Stimulated activated CD4-positive, alpha-beta T cell treated with anti-CD3 and anti-CD28 coated beads, Interleukin-12 subunit alpha, Interleukin-12 subunit beta, amount 100 ng/mL, for 4 hours (primary cell): ENCODE data around the gene CARD16.
"Not testable (repeated sequence)": the region's sequence is repeated elsewhere in the genome, so short reads cannot be mapped to it uniquely, and the experiment has no call there.

Experiments used
- DNase-seq: peaks from one replicate; pipeline ENCODE4 v3.0.0-alpha.2; 2020

CARD16 gene

DNA sequence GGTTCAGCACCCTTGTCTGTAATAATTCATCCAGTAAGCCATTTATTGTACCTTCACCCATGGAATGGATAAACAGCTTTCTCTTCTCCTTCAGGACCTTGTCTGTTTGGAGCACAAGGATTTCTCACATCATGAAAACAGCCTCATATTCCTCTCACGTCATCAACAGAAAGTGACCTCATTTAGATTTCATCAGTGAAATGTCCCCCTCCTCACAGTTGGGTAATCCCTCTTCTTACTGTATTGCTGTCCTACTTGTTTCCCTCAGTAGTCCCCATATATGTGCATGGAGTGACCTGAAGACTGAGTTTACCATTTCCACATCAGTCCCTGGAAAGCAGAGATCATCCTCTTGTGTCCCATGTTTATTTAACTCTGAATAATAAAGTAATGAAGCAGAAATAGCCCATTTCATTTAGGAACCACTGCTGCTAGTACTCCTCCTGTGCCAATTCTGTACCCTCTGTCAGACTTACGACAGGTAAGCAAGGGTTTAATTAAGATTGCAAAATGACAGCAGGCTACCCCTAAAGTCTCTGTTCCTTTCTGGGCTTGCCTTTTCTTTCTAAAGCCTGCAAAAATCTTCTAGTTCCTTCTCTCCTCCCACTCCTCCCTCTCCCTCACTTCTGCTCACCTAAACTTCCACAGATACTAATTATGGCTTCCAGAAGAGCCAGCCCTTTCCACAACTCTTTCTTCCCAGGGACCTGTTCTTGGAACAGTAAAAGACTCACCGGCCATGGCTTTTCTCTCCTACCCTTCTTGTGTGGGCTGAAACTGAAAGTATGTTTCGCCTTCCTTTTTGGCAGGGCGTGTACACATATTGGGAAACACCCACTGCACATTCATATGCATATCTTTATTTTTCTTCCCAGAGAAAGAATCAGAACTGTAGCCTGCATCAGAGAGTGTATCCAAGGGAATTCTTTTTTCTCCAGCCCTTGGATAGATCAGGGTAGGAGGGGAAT, at the start of gene CARD16:
CARD16 (minus strand) TSS at position 779 of the 968 bp plus-strand sequence; CDS start at position 741, 38 bp downstream.
- peak; percentile 12 for DNase-seq

DNA sequence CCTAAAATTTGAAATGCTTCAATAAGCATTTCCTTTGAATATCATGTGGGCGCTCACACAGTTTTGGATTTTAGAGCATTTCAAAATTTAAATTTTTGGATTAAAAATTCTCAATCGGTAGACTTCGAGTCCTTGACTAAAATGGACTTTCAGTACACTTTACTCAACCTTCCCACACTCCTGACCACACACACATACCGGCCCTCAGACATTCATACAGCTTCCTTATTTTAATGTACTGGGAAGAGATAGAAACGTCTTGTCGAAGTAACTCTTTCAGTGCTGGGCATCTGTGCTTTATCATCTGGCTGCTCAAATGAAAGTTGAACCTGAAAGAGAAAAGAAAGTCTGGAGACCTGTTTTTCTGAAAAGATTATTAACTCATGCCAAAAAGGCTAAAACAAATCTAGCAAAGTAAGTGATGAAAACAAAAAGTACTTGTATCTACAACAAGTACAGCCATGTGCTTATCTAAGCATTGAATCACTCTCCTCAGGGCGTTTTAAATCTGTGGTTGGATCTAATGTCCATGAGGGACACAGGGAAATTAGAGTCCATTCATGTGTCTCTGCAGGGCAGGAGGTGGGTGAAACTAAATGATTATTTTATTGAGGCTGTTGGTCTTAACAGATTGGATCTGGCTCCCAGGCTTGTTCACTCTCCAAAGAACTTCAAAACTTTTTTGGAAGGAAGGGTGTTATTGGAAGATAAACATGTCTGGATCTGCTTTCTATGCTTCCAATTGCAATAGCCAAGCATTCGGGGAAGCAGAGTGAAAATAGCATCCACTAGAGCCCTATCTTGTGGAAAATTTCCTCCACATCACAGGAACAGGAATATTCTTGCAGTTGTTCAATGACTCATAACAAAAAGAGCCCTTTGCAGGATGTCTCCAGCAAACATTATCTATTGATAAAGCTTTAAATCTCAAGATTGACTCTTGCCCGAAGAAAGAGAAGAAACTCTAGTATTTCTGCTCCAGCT, 47.4 kb upstream of the CARD16 start:
- DNase-seq, result no peak

DNA sequence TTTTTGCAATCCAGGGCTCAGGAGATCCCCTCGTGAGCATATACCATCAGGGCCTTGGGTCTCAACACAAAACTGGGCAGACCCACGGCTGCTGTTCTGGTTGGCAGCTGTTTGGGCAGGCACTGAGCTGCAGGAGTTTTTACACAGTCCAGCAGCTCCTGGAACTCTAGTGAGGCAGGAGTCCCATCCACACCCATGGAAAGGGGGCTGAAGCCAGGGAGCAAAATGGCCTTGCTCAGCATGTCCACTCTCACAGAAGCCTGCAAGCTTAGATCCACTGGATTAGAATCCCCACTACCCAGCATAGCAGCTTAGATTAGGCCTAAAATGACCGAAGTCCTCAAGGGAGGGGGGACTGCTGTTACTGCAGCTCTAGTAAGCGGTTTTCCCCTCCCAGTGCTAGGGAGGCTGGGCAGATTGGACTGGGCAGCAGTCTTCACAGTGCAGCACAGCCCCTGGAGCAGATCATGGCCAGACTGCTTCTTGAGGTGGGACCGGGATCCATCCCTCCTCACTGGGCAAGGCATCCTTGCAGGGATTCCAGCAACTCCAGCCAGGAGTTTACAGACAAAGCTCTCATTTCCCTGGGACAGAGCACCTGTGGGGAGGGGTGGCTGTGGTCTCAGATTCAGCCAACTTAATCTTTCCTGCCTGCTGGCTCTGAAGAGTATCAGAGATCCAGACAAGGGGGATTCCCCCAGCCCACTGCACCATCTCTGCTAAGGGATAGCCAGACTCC, 36.4 kb upstream of the CARD16 start:
- no peak for DNase-seq

- DNase-seq, result not testable (repeated sequence)
These were observed 35.2 kb upstream of the CARD16 start for GRCh38 chr11:105080171-105080906.

DNA sequence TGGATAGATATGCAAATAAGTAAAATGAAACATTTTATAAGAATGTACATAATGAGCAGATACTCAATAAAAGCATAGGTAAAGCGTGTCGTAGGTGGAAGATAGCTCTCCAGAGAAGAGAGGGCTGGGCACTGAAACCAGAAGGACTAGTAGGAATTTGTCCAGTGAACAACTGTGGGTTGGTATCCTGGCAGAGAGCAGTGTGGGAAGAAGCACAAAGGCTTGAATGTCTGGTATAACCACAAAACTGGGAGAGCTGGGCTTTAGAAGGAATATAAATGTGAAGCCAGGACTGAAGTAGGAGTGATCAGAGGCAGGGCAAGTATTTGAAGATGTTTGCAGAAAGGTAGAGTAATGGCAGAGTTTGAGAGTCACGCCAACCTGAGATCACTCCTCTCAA, 33.1 kb upstream of the CARD16 start:
- no peak for DNase-seq

- DNase-seq, result not testable (repeated sequence)
These were observed 32.1 kb upstream of the CARD16 start for GRCh38 chr11:105077141-105077790.

DNA sequence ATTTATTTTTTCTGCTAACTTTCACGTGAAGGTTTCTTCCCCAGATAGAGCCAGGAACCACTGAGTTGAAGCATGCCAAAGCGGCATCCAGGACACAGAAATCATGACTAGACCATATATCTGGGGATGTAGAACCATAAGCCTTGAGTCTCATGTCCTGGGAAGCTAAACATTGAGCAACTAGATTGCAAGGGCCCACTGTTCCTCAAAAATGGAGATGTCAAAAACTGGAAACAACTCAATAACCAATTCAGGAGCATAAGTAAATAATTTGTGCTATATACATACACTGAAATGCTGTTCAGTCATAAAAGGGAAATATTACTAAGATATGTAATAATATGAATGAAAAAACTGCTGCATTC, 29.0 kb upstream of the CARD16 start:
- DNase-seq, result no peak

DNA sequence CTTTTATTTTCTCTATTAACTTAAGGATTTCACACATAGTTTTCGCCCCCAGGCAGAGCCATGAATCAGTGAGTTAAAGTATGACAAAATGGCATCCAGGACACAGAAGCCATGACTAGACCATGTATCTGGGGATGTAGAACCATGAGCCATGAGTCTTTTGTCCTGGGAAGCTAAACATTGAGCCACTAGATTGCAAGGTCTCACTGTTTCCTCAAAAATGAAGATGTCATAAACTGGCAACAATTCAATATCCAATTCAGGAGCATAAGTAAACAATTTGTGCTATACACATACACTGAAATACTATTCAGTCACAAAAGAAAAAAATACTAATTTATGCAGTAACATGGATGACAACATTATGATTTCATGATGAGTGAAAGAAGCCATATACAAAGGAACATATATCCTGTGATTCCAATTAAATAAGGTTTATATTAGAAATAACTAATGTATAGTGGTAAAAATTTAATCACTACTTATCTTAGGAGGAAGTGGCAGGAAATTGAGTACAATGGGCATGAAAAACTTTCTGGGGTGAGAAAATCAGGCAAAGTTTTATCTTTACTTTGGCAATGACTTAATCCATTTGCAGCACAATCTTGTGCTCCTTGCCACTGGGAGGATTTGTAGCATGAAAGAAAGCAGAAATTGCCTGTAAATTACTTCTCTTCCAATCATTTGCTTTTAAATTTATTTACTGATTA, 28.5 kb upstream of the CARD16 start:
- DNase-seq, result no peak

GRCh38 chr11:105072080-105072479, 26.9 kb upstream of the CARD16 start:
- DNase-seq, result not testable (repeated sequence)

DNA sequence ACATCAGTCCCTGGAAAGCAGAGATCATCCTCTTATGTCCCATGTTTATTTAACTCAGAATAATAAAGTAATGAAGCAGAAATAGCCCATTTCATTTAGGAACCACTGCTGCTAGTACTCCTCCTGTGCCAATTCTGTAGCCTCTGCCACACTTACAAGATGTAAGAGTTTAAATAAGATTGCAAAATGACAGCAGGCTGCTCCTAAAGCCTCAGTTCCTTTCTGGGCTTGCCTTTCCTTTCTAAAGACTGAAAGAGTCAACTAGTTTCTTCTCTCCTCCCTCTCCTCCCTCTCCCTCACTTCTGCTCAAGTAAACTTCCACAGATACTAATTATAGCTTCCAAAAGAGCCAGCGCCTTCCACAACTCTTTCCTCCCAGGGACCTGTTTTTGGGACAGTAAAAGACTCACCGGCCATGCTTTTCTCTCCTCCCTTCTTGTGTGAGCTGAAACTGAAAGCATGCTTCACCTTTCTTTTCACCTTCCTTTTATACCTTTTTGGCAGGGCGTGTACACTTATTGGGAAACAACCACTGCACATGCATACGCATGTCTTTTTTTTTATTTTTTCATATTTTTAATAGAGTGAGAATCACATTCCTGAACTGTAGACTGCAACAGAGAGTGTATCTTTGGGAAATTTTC, 26.1 kb upstream of the CARD16 start:
- no peak for DNase-seq

DNA sequence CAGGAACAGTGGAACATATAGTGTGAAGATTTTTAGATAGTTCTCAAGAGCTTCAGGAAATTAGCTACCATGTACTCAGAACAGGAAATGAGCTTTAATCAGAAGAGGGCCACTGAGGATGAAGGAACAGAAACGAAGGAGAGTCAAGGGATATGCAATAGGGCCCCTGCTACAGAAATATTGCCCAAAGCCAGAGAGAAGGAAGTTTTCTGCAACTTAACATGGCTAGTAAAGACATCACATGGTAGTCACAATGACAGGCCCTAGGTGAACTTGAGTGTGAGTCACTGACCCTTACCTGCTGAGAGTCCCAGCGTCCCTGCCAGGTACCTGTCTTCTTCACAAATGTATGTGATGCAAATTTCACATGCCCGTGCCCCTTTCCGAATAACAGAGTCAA, 25.2 kb upstream of the CARD16 start:
- no peak for DNase-seq

DNA sequence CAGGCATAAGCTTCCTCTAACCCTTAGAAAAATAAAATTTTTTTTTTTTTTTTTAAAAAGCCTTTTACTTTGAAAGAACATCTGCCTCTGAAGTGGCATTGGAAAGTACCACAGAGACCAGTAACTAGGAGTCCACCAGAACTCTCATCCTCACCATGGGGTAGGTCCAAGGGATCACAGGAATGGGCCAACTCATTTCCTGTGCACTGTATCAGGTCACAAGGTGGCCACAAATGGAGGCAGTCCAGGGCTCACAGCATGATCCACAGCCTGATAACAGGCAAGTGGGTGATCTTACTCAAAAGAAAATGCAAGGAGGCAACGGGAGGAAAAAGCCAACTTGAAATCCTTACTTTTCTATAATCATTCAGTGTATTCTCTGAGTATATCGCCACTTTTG, 24.6 kb upstream of the CARD16 start:
- not testable (repeated sequence) for DNase-seq

- not testable (repeated sequence) for DNase-seq
These were observed 18.3 kb upstream of the CARD16 start for GRCh38 chr11:105063245-105063941.

GRCh38 chr11:105057432-105057831, 12.3 kb upstream of the CARD16 start:
- no peak for DNase-seq

- no peak for DNase-seq
These were observed 11.3 kb upstream of the CARD16 start for GRCh38 chr11:105056446-105056845.

DNA sequence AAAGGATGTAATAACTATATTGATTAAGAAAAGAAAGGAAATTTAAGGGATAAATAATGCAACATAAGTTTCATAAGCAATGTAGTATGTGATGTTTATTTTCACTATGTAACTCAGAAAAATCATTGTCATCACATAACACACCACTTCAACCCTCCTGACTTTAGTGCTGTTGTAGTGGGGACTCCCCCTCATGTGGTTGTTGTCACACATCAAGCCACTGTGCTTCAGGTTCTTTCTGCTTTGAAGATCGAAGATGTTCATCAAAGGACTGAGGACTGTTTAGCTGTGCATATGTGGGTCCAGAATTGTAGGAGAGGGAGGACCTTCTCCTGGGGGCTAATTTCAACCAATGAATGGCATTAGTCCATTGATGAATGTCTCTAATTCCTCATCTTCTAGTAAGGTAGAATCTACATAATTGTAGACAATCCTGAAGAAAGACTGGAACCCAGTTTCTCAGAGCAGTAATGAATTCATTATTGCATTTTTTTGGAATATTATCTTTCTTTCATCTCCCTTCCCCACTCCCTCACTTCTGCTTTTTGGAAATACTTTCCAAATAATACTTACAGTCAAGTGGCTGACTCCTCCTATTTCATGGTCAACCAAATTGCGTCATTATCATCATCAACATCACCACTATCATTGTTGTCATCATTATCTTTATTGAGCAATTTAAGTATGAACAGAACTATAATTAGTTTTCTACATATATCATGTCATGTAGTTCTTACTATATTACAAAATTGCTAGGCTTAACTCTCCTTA, 9.8 kb upstream of the CARD16 start:
- no peak for DNase-seq

DNA sequence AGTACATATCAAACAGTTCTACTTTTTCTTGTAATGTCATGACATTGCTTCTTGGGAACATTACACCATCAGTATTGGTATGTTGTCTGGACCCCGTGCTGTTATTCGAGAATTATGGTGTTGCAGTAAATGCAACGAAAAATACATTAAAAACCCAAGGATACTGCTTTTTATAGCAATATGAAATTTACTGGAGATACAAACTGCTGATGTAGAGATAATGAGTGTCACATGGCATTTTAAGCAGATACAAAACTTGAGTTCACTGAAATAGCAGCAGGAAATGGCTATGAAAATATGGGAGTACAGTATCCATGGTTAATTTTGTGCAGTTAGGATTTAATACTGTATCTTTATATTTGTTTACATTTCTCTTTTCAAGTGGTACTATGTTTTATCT, 7.4 kb upstream of the CARD16 start:
- DNase-seq, result no peak

- DNase-seq, result no peak
These were observed 6.4 kb upstream of the CARD16 start for GRCh38 chr11:105051559-105051958.

- DNase-seq, result no peak
These were observed 4.3 kb upstream of the CARD16 start for GRCh38 chr11:105049481-105049880.
